NCI-H2171 (cell line): ENCODE measurements around the gene ADGRF3.
"Not testable (repeated sequence)": the region's sequence is repeated elsewhere in the genome, so short reads cannot be mapped to it uniquely, and the experiment has no call there.

Source experiments
- DNase-seq: peaks from one replicate; lab custom pipeline; 2025; lab: John Stamatoyannopoulos, UW

ADGRF3 gene

GRCh38 chr2:26346454-26347053 lies at the start of gene ADGRF3:
Gene ADGRF3, minus strand, starts transcription at chr2:26346789. Its CDS starts 555 bp downstream, at chr2:26346234.
- DNase-seq: peak; percentile 80

- no peak for DNase-seq
Observed at GRCh38 chr2:26395394-26395793, 48.8 kb upstream of the ADGRF3 start.

- DNase-seq: no peak
Observed at GRCh38 chr2:26394694-26395093, 48.1 kb upstream of the ADGRF3 start.

GRCh38 chr2:26387189-26387588 lies 40.6 kb upstream of the ADGRF3 start:
- no peak for DNase-seq

GRCh38 chr2:26384597-26384996 lies 38.0 kb upstream of the ADGRF3 start:
- no peak for DNase-seq

- DNase-seq: no peak
Observed at GRCh38 chr2:26384183-26384582, 37.6 kb upstream of the ADGRF3 start.

- DNase-seq: no peak
Observed at GRCh38 chr2:26382564-26382963, 36.0 kb upstream of the ADGRF3 start.

GRCh38 chr2:26380281-26380680 lies 33.7 kb upstream of the ADGRF3 start:
- DNase-seq: no peak

GRCh38 chr2:26376799-26377198 lies 30.2 kb upstream of the ADGRF3 start:
- DNase-seq: no peak

- DNase-seq: not testable (repeated sequence)
Observed at GRCh38 chr2:26370909-26371308, 24.3 kb upstream of the ADGRF3 start.

- not testable (repeated sequence) for DNase-seq
Observed at GRCh38 chr2:26369664-26370063, 23.1 kb upstream of the ADGRF3 start.

- DNase-seq: no peak
Observed at GRCh38 chr2:26366957-26367356, 20.4 kb upstream of the ADGRF3 start.

- DNase-seq: no peak
Observed at GRCh38 chr2:26364669-26365068, 18.1 kb upstream of the ADGRF3 start.

GRCh38 chr2:26363958-26364357 lies 17.4 kb upstream of the ADGRF3 start:
- DNase-seq: no peak

- DNase-seq: no peak
Observed at GRCh38 chr2:26363323-26363722, 16.7 kb upstream of the ADGRF3 start.

- DNase-seq: no peak
Observed at GRCh38 chr2:26359886-26360473, 13.4 kb upstream of the ADGRF3 start.

GRCh38 chr2:26356771-26357170 lies 10.2 kb upstream of the ADGRF3 start:
- no peak for DNase-seq

- no peak for DNase-seq
Observed at GRCh38 chr2:26356111-26356510, 9.5 kb upstream of the ADGRF3 start.

- peak; percentile 64 for DNase-seq
Observed at GRCh38 chr2:26355038-26355995, 8.7 kb upstream of the ADGRF3 start.

- not testable (repeated sequence) for DNase-seq
Observed at GRCh38 chr2:26354469-26354868, 7.9 kb upstream of the ADGRF3 start.

- no peak for DNase-seq
Observed at GRCh38 chr2:26352892-26353291, 6.3 kb upstream of the ADGRF3 start.

GRCh38 chr2:26351375-26352090 lies 4.9 kb upstream of the ADGRF3 start:
- DNase-seq: no peak
